Ishikawa (cell line): ENCODE results near the gene KLHL12.

Experiments
- CEBPB ChIP-seq: IDR thresholded peaks from 2 replicates; pipeline ENCODE4 v1.6.1; 2012
- CREB1 ChIP-seq: IDR thresholded peaks from 2 replicates; pipeline ENCODE4 v1.6.1; 2012; ENCODE audit warnings: low read depth
- EGR1 ChIP-seq: IDR thresholded peaks from 2 replicates; pipeline ENCODE4 v1.6.1; 2012
- EP300 ChIP-seq: IDR thresholded peaks from 2 replicates; pipeline ENCODE4 v1.6.1; 2012; ENCODE audit warnings: borderline replicate concordance
- FOXM1 ChIP-seq: IDR thresholded peaks from 2 replicates; pipeline ENCODE4 v1.6.1; 2012; ENCODE audit warnings: low read depth, borderline replicate concordance
- MAX ChIP-seq: IDR thresholded peaks from 2 replicates; pipeline ENCODE4 v1.6.1; 2012
- NFIC ChIP-seq: IDR thresholded peaks from 2 replicates; pipeline ENCODE4 v1.6.1; 2012
- RAD21 ChIP-seq: IDR thresholded peaks from 2 replicates; pipeline ENCODE4 v1.6.1; 2012; ENCODE audit warnings: low read depth
- REST ChIP-seq: IDR thresholded peaks from 2 replicates; pipeline ENCODE4 v1.6.1; 2012; ENCODE audit warnings: low read depth, mild to moderate bottlenecking
- TAF1 ChIP-seq: IDR thresholded peaks from 2 replicates; pipeline ENCODE4 v1.6.1; 2012; ENCODE audit warnings: low read depth, mild to moderate bottlenecking
- TCF12 ChIP-seq: IDR thresholded peaks from 2 replicates; pipeline ENCODE4 v1.6.1; 2012; ENCODE audit warnings: low read depth
- TEAD4 ChIP-seq: IDR thresholded peaks from 2 replicates; pipeline ENCODE4 v1.6.1; 2012
- USF1 ChIP-seq: IDR thresholded peaks from 2 replicates; pipeline ENCODE4 v1.6.1; 2012
- YY1 ChIP-seq: IDR thresholded peaks from 2 replicates; pipeline ENCODE4 v1.6.1; 2012; ENCODE audit warnings: low read depth
- ZBTB7A ChIP-seq: IDR thresholded peaks from 2 replicates; pipeline ENCODE4 v1.6.1; 2012; ENCODE audit warnings: low read depth

The KLHL12 gene

GRCh38 chr1:202964791-202965410 lies 37.9 kb upstream of the KLHL12 start:
- no peak for TF ChIP-seq TEAD4
- TF ChIP-seq USF1: no peak
- TF ChIP-seq TCF12: no peak
- no peak for TF ChIP-seq MAX
- no peak for TF ChIP-seq EGR1
- TF ChIP-seq NFIC: no peak
- TF ChIP-seq FOXM1: no peak
- no peak for TF ChIP-seq ZBTB7A
- TF ChIP-seq TAF1: no peak
- no peak for TF ChIP-seq CREB1
- TF ChIP-seq CEBPB: no peak
- TF ChIP-seq YY1: no peak
- TF ChIP-seq REST: no peak
- no peak for TF ChIP-seq RAD21
- TF ChIP-seq EP300: no peak

GRCh38 chr1:202961220-202961880 lies 34.3 kb upstream of the KLHL12 start:
- TF ChIP-seq USF1: no peak
- TF ChIP-seq FOXM1: no peak
- no peak for TF ChIP-seq CEBPB
- no peak for TF ChIP-seq REST
- no peak for TF ChIP-seq TAF1
- TF ChIP-seq NFIC: no peak
- TF ChIP-seq EGR1: no peak

- no peak for TF ChIP-seq TCF12
- TF ChIP-seq TAF1: no peak
- no peak for TF ChIP-seq RAD21
- no peak for TF ChIP-seq EP300
- TF ChIP-seq MAX: no peak
- no peak for TF ChIP-seq ZBTB7A
- TF ChIP-seq EGR1: no peak
- TF ChIP-seq TEAD4: peak; percentile 84
- TF ChIP-seq NFIC: no peak
- peak; percentile 90 for TF ChIP-seq CEBPB
- TF ChIP-seq CREB1: no peak
Observed at GRCh38 chr1:202959276-202959620, 32.2 kb upstream of the KLHL12 start.

- TF ChIP-seq MAX (peak; percentile 8; the same call in 1 of the 2 replicates), TEAD4 (no peak)
Observed at GRCh38 chr1:202958544-202959275, 31.7 kb upstream of the KLHL12 start.

GRCh38 chr1:202957733-202958543 lies 30.9 kb upstream of the KLHL12 start, which contains the start of gene ADIPOR1:
Gene ADIPOR1, minus strand, starts transcription at chr1:202958312. Its CDS starts 7,242 bp downstream, at chr1:202951070.
- 0 out of 2 replicates have a peak, but pooled peaks have one; percentile 3 for TF ChIP-seq USF1
- TF ChIP-seq FOXM1: no peak
- 0 out of 2 replicates have a peak, but pooled peaks have one; percentile 13 for TF ChIP-seq MAX
- peak; percentile 63; the same call in 1 of the 2 replicates for TF ChIP-seq TAF1
- TF ChIP-seq CREB1: peak; percentile 78
- TF ChIP-seq TEAD4: peak; percentile 3; the same call in 1 of the 2 replicates
- no peak; the same call in 1 of the 2 replicates for TF ChIP-seq TCF12
- TF ChIP-seq ZBTB7A: peak; percentile 53; the same call in 1 of the 2 replicates
- TF ChIP-seq RAD21: no peak
- 0 out of 2 replicates have a peak, but pooled peaks have one; percentile 7 for TF ChIP-seq YY1
- TF ChIP-seq EP300: no peak
- TF ChIP-seq CEBPB: no peak
